Cerebellar cortex (tissue), 1 donor: ENCODE data around the gene SF3B4.

Experiments
- DNase-seq: peaks from one replicate; pipeline ENCODE4 v3.0.0-alpha.2; 2015; ENCODE audit warnings: low spot score

Gene SF3B4

DNA sequence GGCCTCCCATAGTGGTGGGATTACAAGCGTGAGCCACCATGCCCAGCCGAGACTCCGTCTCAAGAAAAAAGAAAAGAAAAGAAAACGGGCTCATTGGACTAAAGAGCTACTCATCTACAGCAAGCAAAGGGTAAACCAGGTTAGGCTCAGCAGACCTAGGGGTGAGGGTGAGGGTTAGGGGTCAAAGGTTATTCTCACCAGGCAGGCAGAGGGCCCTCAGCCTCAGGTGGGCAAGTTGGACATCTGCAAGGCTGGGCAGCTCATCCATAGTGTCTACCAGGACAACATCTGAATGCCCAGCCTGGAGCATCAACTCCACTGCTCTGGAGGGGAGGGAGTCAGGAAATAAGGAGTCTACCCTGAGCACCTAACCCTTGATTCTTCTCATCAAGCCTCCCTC lies 5.6 kb upstream of the SF3B4 start:
- no peak for DNase-seq

DNA sequence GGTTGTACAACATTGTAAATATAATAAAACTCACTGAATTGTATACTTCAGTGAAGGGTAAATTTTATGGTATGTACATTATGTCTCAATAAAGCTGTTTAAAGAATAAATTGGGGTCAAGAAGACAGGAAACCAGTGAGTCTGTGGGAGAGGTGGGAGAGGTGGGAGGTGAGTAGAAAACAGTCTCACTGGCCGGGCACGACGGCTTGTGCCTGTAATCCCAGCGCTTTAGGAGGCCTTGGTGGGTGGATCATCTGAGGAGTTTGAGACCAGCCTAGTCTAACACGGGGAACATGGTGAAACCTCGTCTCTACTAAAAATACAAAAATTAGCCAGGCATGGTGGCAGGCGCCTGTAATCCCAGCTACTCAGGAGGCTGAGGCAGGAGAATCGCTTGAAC lies 4.9 kb upstream of the SF3B4 start:
- no peak for DNase-seq

DNA sequence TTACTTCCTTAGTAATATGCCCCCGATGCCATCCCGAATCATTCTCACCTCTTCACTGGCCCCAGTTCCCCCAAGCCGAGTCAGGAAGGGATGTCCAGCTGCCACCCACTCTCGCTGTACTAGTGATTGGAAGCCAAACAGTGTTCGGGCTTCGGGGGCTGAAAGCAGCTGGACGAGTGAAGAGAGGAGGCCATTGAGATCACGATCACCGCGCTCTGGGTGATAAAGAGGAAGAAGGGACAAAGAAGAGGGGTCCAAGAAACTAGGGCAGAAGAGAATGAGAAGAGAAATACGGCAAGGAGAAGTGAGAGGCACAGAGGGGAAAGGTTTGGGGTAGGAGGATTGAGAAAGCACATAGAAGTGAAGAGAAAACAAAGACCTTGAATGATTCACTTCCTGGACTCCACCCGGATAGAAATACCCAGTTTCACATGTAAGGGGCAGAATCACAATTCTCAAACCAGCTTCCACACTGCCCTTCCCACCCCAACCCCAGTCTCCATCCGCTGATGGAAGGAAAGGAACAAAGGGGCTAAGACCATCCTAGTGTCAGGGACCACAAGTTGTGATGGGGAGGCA lies 3.7 kb upstream of the SF3B4 start:
- no peak for DNase-seq

DNA sequence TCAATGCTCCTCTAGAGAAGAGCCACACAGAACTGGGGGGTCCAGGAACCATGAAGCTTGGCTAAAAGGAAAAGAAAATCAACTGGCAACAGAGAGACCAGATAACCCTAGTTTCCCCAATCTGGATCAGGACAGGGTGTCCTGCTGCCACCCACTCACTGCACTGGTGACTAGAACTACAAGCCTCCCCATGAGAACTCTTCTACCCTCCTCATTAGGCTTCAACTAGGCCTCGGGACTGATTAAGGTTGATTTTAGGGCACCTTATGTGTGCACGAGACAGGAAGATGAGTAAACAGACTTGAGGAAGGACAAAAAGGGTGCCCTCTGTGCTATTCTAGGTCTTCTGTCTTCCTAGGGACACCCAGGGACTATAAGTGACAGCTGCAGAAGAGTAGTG lies 2.3 kb upstream of the SF3B4 start:
- DNase-seq = no peak

DNA sequence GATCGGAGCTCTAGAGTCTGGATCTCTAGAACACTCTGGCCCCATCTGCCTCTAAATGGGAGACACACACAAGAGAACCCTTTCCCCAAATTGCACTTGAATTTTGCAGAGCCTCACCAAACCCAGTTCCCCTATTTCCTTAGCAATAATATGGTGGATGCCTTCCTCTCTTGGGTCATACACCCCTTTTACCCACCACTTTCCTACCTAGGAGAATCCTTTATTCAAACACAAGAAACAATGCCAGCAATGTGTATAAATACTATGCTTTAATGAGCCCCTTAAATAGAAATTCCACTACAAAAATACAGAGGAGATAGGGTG lies 760 bp upstream of the SF3B4 start:
- no peak for DNase-seq

DNA sequence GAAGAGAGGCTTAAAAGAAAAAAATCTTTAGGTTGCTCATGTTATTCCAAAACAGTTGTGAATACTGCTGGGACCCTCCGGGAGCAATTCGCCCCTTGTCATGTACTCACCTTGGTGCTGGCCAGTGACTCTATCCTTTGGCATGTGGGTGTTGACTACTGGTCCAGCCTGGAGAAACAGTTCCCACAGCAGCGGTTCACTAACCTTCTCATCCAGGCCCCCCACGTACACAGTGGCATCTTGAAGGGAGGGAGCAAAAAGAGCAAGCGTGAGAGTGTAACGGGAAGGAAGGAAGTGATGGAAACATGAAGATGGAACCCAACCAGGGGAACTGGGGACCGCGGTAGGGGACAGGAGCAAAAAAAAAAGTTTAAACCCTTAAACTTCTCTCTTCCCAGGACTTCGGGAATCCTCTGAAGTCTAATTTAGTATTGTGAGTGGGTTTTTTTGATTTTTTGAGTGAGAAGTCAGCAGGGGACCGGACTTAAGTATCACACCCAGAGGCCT lies 494 bp downstream of the SF3B4 start:
- DNase-seq = no peak

DNA sequence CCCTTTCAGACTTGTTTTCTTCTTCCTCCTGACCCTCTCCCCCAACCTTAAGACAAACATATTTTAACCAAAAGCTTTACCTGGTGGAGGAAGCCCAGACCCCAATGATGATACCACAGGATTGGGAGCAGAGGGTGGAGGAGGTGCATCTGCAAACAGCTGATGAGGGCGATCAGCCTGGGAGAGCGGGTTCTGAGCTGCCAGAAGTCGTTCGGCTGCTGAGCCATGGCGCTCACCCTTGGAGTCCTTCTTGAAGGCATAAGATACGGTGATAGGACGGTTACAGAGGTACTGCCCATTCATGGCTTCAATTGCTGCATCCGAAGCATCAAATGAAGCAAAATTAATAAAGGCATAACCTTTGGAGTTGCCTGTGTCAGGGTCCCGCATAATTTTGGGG lies 1.3 kb downstream of the SF3B4 start:
- DNase-seq = no peak

DNA sequence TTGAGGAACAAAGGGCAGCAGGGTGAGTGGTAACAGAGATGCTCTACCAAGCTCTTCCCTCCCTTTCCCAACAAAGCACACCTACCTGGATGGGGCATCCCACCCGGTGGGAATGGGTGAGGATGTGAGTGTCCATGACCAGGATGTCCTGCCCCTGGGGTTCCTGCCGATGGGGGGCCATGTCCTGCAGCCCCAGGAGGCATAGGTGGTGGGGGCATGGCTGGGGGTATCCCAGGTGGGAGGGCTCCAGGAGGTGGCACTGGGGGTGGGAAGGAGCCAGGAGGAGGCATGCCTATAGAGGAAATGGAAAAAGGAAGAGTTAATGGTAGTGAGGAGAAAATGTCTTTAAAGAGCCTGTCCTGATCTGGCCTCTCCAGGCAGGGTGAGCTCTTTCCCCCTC lies 1.9 kb downstream of the SF3B4 start:
- no peak for DNase-seq

DNA sequence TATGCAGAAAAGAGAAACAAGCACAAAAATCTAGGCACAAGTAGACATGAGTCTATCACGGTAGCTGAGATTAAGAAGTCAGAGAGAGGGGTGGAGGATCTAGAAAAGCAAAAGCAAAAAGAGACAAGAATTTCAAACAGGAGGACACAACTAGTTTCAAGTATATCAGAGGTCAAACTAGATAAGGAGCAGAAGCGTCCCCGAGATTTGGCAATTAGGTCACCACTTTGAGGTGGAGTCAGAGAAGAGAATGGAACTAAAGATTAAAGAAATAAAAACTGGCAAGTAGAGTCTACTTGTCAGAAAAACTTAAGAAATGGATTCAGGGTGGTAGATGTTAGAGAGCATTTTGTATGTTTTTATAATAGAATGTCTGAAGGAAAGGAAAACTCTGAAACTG lies 2.3 kb downstream of the SF3B4 start:
- DNase-seq = no peak

DNA sequence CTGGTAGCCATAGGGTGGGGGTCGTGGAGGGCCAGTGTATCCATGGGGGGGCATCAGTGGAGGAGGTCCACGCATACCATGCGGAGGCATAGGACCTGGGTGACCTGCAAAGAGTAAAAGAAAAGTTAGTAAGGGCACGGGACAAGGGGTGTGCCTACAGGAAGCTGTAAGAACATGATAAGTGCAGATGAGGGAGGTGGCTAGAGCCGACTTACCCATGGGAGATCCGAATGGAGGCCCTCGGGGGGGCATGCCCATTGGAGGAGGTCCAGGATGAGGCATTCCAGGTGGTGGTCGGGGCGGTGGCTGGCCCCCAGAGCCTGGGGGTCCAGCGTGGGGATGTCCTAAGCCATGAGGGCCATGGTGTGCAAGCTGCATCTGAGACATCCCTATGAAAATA lies 4.0 kb downstream of the SF3B4 start:
- DNase-seq = no peak

DNA sequence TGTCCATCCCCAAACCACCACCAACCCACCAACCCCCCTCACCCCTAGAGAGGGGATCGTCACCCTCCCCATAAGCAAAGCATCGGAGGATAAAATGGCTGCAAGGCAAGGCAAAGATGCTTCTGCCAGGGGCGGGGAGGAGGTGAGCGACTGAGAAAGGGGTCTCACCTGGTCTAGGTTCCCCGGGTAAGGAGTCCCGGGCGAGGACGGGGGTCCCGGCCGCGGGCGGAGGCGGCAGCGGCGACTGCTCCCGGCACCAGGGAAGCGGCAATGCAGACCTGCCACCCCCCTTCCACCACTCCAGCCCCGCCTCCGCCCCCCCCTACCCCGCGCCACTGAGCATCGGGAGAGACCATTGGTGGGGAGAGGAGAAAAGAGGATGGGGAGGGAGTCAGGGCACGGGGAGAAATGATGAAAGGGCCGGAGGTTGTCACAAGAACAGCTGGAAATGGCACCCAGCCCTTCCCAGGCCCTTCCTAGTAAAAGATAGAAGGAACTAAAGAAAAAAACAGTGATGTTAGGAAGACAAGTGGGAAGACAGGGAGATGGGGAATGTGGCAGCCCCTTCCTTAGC lies 9.9 kb downstream of the SF3B4 start, which contains the start of gene SV2A:
TSS of gene SV2A (minus strand) at position 274 of the 574 bp plus-strand sequence. CDS start 4,004 bp downstream, outside the sequence.
- DNase-seq = peak; percentile 88

DNA sequence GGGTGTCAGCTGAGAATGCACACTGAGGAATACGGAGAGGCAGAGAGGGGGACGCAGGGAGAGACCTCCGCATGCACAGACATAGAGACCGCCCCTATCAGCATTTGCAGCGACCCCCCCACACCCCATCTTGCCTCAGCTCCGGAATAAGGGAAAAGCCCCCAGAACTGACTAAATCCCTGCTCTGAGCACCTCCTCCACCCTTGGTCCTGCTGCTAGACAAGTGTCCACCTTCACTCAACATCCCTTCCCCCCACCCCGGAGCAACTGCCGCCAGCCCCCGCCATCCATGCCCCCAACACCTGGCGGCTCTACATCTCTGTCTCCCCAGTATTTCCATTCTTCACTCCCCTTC lies 10.7 kb downstream of the SF3B4 start:
- no peak for DNase-seq

DNA sequence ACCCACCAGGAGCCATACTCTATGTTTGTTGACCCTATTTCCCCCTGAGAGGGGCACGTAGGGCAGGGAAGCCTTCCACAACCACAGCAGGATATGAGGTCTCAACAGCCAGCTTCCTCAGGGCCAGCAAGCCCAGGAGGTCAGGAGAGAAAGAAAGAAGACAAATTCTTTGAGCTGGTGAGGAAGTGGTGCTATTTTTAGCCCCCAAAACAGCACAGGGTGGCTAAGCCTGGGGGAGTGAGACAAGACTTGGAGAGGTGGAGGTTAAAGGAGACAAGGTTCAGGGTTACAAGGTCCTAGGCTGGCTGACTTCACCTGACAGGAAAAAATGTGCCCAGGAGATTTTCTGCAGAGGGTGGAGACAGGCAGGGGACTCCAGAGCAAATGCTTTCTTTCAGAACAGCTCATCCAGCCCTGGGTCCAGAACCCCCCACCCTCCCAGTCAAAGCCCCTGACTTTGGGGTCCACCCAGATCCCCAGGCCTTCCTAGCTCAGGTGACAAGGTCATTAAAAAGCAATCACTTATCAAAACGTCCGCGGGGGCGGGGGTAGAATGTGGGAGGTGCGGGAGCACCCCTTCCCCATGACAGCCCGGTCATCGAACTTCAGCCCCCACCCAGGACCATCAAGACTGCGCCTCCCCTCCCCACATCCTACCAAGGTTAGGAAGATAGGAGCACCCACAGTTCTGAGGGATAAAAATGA lies 11.3 kb downstream of the SF3B4 start:
- no peak for DNase-seq

DNA sequence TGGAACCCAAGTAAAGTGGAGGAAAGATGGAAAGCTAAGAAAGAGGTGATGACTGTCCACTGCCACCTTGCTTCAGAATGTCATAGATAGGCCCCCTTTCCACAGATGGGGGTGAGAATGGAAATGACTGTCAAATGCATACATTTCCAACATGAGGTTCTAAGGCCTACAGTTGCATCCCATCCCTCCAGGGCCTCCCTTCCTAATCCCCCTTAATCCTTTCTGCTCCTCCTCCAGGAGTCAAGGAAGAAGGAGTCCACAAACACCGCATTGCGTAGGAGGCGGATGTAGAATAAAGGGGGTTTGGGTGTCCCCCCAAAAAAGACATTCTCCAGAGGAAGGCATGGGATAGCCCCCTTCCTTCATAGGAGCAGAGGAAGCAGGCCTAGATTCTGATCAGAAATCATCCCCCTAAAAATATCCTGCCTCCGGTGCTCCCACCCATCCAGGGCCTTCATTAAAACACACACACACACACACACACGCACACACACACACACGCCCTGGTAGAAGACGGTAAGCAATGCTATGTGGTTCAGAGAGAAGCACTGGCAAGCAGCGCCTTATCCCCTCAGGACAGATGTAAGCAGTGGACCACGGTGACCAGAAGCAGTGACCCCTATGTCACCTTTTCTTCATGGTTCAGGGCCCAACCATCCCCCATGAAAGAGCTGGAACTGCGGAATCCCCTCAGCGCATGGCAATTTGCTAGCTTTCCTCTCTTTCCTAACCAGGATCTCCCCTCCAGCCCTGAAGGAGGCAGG lies 12.0 kb downstream of the SF3B4 start:
- no peak for DNase-seq

DNA sequence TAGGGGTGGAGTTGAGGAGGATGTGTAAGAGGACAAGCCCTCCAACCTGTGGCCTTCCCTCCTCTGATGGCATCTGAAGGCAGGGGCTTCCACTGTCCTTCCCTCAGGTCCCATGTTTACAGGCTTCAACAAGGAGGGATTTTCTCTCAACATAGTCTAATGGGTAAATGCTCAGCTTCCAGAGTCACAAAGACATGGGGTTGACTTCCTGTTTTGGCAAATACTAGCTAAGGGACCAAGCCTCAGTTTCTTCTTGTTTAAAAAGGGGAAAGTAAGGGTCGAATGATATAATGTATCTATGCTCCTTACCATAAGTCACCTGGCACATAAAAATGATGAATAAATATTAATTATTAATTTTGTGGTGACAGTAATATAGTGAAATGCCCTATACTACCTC lies 13.1 kb downstream of the SF3B4 start:
- no peak for DNase-seq

DNA sequence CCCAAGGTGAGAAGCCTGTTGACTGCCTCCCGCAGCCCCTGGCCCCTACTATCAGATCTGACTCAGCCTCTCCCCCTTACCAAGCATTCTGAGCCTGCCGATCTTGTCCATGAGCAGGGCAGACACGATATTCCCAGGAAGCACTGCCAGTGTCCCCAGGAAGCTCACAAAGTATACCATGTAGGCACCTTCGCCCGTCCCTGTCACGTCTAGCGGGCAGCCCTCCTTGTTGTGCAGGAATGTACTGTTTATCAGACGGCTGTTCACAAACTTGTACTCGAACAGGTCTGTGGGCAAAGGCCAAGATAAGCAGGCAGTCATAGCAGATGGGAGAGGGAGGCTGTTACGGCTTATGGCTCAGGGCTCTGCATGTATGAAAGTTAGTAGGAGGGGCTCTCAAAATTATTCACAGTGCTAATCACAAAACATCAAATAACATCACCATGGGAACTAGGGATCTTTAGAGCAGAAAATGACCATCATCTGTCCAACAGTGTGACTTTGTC lies 21.0 kb downstream of the SF3B4 start:
- DNase-seq = no peak

DNA sequence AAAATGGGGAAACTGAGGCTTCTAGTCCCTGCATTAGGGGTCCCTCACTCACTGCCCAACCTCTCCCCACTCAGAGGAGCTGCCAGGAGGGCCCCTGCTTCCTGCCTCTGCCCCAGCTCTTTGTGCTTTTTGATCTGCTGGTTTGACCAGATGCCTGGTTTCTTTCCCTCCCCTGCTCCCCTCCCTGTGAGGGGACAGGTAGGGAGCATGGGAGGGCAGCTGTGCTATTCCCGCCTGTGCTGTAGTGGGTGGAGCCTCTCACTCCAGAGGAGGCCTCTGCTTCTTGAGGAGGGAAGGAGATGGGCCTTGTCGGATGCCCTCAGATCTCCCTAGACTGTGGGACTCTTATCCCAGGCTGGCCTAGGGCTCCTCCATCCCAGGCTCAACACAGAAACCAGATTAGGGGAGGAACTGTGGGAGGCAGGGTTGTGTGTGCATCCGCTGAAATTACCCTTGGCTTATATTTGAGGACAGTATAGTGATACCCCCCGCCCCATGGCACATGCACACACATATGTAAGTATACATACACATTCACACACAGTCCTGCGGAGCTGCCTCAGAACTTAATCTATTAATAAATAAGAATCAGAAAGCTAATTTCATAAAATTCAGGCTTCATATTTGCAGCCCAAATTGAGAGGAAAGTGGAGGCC lies 23.6 kb downstream of the SF3B4 start:
- DNase-seq = no peak

DNA sequence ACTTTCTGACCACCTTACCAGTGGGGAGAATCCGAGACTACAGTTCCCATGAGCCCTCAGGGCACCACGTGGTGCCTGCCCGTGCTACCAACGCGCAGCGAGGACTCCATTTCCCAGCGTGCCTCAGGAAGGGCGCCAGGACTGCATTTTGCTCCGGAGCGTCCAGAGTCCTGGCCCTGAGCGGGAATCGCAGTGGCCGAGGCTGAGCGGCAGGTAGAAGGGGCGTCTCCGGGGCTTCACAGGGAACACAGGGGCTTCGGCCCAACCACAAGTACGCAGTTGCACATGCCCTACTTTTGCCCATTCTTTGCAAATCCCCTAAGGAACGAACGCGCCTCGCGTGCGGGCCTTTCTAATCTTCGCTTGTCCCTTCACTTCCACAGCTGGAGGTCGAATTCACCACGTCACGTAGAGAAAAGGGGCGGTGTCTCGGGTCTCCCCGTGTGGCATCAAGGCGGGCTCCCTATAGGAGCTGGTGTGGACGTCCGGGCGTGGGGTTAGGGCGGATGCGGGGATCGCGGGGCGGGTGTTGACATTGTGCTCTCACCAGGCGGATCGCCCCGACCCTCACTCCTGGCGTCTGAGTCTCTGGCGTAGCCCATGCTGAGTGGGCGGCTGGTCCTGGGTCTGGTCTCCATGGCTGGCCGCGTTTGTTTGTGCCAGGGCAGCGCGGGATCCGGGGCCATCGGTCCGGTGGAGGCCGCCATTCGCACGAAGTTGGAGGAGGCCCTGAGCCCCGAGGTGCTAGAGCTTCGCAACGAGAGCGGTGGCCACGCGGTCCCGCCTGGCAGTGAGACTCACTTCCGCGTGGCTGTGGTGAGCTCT lies 27.9 kb downstream of the SF3B4 start, which contains the start of gene BOLA1:
TSS of gene BOLA1 (plus strand) at position 109 of the 825 bp plus-strand sequence. CDS start at position 601, 492 bp downstream.
- DNase-seq = peak; percentile 95

DNA sequence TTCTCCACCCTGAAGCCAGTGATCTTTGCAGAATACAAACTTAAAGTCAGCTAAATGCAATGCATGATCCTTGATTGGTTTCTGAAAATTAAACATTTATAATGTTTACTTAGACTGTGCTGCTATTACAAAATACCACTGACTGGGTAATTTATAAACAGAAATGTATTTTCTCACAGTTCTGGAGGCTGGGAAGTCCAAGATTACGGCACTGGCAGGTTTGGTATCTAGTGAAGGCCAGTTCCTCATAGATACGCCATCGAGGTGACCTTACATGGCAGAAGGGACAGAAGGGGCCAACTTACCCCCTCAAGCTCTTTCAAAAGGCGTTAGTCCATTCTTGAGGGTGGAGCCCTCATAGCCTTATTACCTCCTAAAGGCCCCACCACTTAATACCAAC lies 31.0 kb downstream of the SF3B4 start:
- no peak for DNase-seq

DNA sequence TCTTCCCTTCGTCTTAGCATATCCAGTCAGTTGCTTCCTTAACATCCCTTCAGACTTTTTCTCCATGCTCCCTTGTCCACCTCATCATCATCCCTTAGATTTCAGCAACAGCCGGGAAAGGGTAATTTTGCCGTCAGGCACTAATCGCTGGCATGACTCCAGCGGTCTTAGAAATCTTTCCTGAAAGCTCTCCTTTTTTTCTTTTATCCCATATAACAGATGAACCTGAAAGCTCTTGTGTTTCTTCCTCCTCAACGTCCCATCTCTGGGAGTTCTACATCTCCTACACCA lies 38.7 kb downstream of the SF3B4 start:
- DNase-seq = no peak

DNA sequence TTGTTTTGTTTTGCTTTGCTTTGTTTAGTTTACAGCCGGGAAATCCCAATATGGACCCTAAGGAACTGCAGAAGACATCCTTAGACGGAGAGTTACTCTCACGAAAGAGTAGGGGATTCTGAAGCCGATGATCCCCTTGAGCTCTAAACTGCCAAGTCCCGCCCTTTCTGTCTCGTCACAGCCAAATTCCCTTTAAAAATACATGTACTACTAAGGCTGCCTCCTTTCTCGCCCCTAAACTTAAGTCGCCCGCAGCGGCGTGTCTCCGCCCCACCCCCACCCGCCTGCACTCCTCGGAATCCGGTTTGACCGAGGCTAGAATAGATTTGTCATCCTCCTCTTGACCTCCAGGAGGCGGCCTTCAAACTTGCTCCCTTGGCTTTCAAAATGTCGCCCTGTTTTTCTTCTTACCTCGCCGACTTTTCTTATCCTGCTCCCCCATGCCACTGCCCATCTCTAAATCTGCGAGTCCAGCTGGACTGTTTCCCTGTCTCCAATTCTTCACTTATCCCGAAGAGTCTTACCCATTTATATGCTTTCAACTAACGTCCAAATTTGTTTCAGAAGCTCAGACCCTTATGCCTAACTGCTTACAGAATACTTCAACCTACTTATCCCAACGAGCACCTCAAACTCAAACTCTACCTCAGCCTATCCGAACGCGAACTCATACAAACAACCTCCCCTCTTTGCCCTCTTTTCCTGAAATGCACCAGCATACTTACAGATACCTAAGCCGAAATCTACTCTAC lies 39.2 kb downstream of the SF3B4 start:
- DNase-seq = peak; percentile 93
